Karpas-422 (cell line): ENCODE data around the gene SCNN1A. TPM values are rescaled to one million over a fixed set of nuclear protein-coding genes. Genes with fewer than 3 reads are reported as not detected.

Experiments used
- DNase-seq: peaks from one replicate; pipeline ENCODE4 v3.0.0-alpha.2; 2015
- H2AFZ ChIP-seq: fragments of 200-600 bp; sonication (generic); 2 replicates; pipeline ENCODE4 v1.6.1; 2014; ENCODE audit warnings: antibody characterized with exemption, low read length, mixed read lengths
- H3K27ac ChIP-seq: fragments of 200-600 bp; sonication (generic); 2 replicates; pipeline ENCODE4 v1.5.1; 2014; ENCODE audit warnings: mild to moderate bottlenecking, low read length, moderate library complexity
- H3K27me3 ChIP-seq: fragments of 200-600 bp; sonication (generic); 2 replicates; pipeline ENCODE4 v1.6.1; 2014; ENCODE audit warnings: low read length, mixed read lengths
- H3K36me3 ChIP-seq: fragments of 200-600 bp; sonication (generic); 2 replicates; pipeline ENCODE4 v1.6.1; 2014; ENCODE audit warnings: low read length, mixed read lengths; ENCODE audit not compliant: insufficient read depth
- H3K4me1 ChIP-seq: fragments of 200-600 bp; sonication (generic); 2 replicates; pipeline ENCODE4 v1.6.1; 2014; ENCODE audit warnings: mild to moderate bottlenecking, low read length, mixed read lengths
- H3K4me2 ChIP-seq: fragments of 200-600 bp; sonication (generic); 2 replicates; pipeline ENCODE4 v1.6.1; 2014; ENCODE audit warnings: low read length, low read depth, mild to moderate bottlenecking; ENCODE audit not compliant: poor library complexity, severe bottlenecking
- H3K4me3 ChIP-seq: fragments of 200-600 bp; sonication (generic); 2 replicates; pipeline ENCODE4 v1.5.1; 2014; ENCODE audit warnings: mild to moderate bottlenecking, antibody characterized with exemption, low read length, mixed read lengths
- H3K79me2 ChIP-seq: fragments of 200-600 bp; sonication (generic); 2 replicates; pipeline ENCODE4 v1.6.1; 2014; ENCODE audit warnings: mild to moderate bottlenecking, low read length, mixed read lengths
- H3K9ac ChIP-seq: fragments of 200-600 bp; sonication (generic); 2 replicates; pipeline ENCODE4 v1.6.0; 2014; ENCODE audit warnings: low read length
- H3K9me2 ChIP-seq: fragments of 200-600 bp; sonication (generic), shearing (Covaris generic); replicated peaks from 2 replicates; pipeline ENCODE4 v1.6.0; 2014; ENCODE audit warnings: mild to moderate bottlenecking, low read length, moderate library complexity; ENCODE audit not compliant: insufficient read depth
- H3K9me3 ChIP-seq: fragments of 300-700, 200-600 bp; sonication (generic); 2 replicates; pipeline ENCODE4 v1.6.1; 2014; ENCODE audit warnings: low read length, mixed read lengths
- H4K20me1 ChIP-seq: fragments of 200-600 bp; sonication (generic); 2 replicates; pipeline ENCODE4 v1.6.1; 2014; ENCODE audit warnings: mild to moderate bottlenecking, antibody characterized with exemption, low read length, low read depth; ENCODE audit not compliant: insufficient read depth
- total RNA-seq: library from RNA; depleted of rRNA; stranded (reverse); fragments of >200 nt; shearing (Covaris generic); gene quantifications from 2 replicates; pipeline ENCODE4 v1.2.3, GENCODE V29; 2014; ENCODE audit warnings: low replicate concordance

SCNN1A gene
- total RNA-seq, 1 experiment from 2014 or later: not detected

DNA sequence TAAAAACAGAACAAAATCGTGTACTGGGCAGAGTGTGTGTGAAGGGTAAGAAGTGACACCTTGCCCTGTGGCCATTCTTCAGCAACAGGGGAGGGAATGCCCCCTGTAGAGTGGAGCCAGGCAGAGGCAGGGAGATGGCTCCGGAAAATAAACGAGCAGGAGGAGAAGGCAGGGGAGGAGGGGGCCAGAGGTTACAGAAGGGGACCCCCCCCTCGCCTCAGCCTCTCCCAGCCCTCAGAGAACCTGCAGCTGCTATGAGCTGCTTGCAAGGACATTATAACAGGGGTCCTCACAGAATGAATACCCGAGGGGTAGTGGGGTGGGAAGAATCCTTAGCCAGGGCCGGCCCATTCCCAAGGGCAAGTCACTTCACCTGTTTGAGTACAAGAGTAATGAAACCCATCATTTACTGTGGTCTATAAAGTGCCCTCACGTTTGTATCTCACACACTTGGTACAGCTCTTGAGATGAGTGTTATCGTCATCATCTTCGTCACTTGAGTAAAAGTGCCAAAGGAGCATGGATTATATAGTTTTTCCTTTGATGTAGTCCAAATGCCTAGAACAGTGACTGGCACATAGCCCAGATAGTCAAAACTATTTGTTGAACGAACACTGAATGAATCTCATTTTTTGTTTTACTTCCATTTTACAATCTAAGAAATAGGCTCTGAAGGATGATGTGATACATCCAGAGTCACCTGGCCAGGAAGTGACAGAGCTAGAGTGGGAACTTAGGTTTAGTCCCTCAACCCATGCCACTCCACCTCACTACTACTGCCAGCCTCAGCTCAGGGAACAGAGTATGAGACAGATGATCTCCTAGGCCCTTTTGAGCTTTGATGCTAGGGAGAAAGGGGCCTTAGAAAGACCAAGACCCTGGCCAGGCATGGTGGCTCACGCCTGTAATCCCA, 14.5 kb downstream of the SCNN1A start:
- no peak overlapping the region for H3K27ac ChIP-seq

DNA sequence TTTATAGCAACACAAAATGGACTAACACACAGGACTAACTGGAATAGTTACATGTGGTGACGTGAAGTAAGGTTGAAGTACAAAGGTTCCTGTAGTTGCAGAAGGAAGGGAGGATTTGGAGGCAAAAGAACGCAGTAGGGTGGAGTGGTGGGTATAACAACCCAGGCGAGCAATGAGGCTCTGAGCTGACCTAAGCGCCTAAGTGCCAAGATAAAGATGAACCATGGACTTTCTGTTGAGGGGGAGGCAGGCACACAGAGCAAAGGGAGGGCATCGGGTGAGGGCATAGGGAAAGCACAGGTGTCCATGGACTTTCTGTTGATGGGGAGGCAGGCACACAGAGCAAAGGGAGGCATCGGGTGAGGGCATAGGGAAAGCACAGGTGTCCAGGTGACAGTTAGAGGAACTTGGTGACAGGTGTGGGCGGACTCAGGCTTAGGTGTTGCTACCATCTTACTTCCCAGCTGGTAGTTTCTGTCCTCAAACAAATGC, 15.2 kb downstream of the SCNN1A start:
- no peak overlapping the region for H3K27ac ChIP-seq
- no peak overlapping the region for H3K4me2 ChIP-seq

More for the DNA sequence above, 14.5 kb downstream of the SCNN1A start:
- no peak overlapping the region for H3K4me2 ChIP-seq
- H3K9me3 ChIP-seq: no peaks in the 10 kb centered on the region
- H3K36me3 ChIP-seq: no peaks in the 10 kb centered on the region
- no peaks in the 10 kb centered on the region for H4K20me1 ChIP-seq
- no peak for DNase-seq
- H3K4me3 ChIP-seq: no peak overlapping the region
- no peak overlapping the region for H3K9ac ChIP-seq
- H3K4me1 ChIP-seq: peaks cover 3% of the 10 kb centered on the region; the same call in 1 of the 2 replicates
- H2AFZ ChIP-seq: no peak overlapping the region
- H3K9me2 ChIP-seq: no peaks in the 10 kb centered on the region
- H3K79me2 ChIP-seq: no peaks in the 10 kb centered on the region
- H3K27me3 ChIP-seq: no peaks in the 10 kb centered on the region

DNA sequence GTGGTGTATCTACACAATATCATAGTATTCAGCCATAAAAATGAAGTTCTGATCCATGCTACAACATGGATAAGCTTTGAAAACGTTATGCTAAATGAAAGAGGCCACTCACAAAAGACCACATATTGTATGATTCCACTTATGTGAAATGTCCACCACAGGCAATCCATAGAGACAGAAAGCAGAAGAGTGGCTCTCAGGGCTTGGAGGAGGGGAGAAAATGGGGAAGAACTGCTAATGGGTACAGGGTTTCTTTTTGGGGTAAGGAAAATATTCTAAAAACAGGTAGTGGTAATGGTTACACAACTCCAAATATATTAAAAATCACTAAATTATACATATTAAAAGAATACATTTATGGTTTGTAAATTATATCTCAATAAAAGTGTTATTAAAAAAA, 16.5 kb downstream of the SCNN1A start:
- Histone ChIP-seq H3K9me3 (no peaks in the 10 kb centered on the region), H3K9me2 (no peaks in the 10 kb centered on the region), H3K79me2 (no peaks in the 10 kb centered on the region), H3K27me3 (no peaks in the 10 kb centered on the region), H3K36me3 (no peaks in the 10 kb centered on the region), H3K27ac (no peak overlapping the region), H3K4me1 (peaks cover 3% of the 10 kb centered on the region; the same call in 1 of the 2 replicates), H3K4me2 (no peak overlapping the region), H4K20me1 (no peaks in the 10 kb centered on the region), H3K9ac (no peak overlapping the region), H2AFZ (no peak overlapping the region), H3K4me3 (no peak overlapping the region)
- DNase-seq: no peak

More for the DNA sequence above, 15.2 kb downstream of the SCNN1A start:
- no peak for DNase-seq
- no peaks in the 10 kb centered on the region for H4K20me1 ChIP-seq
- no peak overlapping the region for H3K9ac ChIP-seq
- no peaks in the 10 kb centered on the region for H3K36me3 ChIP-seq
- H3K4me1 ChIP-seq: peaks cover 3% of the 10 kb centered on the region; the same call in 1 of the 2 replicates
- H3K9me2 ChIP-seq: no peaks in the 10 kb centered on the region
- H3K9me3 ChIP-seq: no peaks in the 10 kb centered on the region
- H2AFZ ChIP-seq: no peak overlapping the region
- H3K27me3 ChIP-seq: no peaks in the 10 kb centered on the region
- no peaks in the 10 kb centered on the region for H3K79me2 ChIP-seq
- no peak overlapping the region for H3K4me3 ChIP-seq

DNA sequence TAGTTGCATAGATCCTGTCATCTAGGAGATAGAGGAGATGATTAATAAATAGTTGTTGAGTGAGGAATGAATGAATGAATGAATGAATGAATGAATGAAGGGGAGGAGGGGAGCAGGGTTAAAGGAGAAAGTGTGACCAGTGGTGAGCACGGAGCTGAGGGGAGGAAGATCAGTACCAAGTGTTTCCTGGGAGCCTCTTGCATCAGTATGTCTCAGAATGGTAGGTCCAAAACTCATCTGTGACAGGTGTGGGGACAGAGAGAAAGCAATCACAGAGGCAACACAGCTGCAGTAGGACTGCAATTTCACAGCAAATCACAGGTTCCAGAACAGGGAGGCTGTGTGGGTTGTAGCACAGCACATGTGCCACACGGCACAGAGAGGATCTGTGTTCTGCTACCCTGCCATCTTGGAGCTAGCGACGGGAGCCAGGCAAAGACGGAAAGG, 19.0 kb downstream of the SCNN1A start:
- no peak overlapping the region for H3K4me2 ChIP-seq
- no peak overlapping the region for H3K9ac ChIP-seq
- no peaks in the 10 kb centered on the region for H3K9me3 ChIP-seq
- no peak overlapping the region for H2AFZ ChIP-seq
- H4K20me1 ChIP-seq: no peaks in the 10 kb centered on the region
- H3K27ac ChIP-seq: no peak overlapping the region
- H3K27me3 ChIP-seq: no peaks in the 10 kb centered on the region
- no peaks in the 10 kb centered on the region for H3K9me2 ChIP-seq
- no peak for DNase-seq
- no peaks in the 10 kb centered on the region for H3K79me2 ChIP-seq
- H3K36me3 ChIP-seq: no peaks in the 10 kb centered on the region
- no peak overlapping the region for H3K4me3 ChIP-seq
- peaks cover 3% of the 10 kb centered on the region; the same call in 1 of the 2 replicates for H3K4me1 ChIP-seq

DNA sequence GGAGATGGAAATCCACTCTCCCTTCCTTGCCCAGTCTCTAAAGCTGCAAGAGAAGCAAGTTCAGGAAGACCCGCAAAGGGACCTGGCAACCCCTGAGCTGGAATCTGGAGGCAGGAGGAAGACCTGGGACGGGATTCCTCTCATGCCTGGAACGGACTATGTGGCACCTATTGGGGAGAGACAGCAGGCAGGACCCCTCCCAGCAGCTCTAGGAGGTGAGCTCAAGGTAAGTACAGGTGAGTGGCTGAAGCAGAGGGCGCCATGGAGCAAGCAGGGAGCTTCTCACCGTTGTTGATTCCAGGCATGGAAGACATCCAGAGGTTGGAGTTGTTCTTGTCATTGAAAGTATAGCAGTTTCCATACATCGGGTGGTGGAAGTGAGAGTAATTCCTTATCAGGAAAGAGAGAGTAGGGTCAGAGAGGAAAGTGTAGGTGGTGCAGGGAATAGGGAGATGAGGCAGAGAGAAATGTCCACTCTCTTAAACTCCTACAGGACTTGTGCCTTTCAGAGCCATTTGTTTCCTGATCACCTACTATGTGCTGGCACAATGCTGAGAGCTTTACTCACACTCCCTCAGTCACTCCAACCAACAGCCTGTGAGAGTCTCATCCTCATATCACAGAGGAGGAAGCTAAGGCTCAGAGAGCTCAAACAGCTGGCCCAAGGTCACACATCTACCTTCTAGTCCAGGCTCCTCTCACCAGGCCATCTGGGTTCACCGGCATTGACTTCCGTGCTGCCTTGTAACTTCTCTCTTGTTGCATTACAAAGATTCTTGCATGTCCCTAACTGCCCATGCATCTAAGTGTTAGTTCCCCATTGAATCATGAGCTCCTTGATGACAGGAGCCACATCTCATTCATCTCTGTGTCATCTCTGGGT, 19.6 kb downstream of the SCNN1A start:
- DNase-seq: no peak
- no peak overlapping the region for H3K27ac ChIP-seq
- peaks cover 3% of the 10 kb centered on the region; the same call in 1 of the 2 replicates for H3K4me1 ChIP-seq
- H3K4me2 ChIP-seq: no peak overlapping the region
- H3K36me3 ChIP-seq: no peaks in the 10 kb centered on the region
- no peak overlapping the region for H3K4me3 ChIP-seq
- no peaks in the 10 kb centered on the region for H3K79me2 ChIP-seq
- no peak overlapping the region for H2AFZ ChIP-seq
- H3K27me3 ChIP-seq: no peaks in the 10 kb centered on the region
- no peaks in the 10 kb centered on the region for H3K9me2 ChIP-seq
- no peak overlapping the region for H3K9ac ChIP-seq
- no peaks in the 10 kb centered on the region for H4K20me1 ChIP-seq
- no peaks in the 10 kb centered on the region for H3K9me3 ChIP-seq

DNA sequence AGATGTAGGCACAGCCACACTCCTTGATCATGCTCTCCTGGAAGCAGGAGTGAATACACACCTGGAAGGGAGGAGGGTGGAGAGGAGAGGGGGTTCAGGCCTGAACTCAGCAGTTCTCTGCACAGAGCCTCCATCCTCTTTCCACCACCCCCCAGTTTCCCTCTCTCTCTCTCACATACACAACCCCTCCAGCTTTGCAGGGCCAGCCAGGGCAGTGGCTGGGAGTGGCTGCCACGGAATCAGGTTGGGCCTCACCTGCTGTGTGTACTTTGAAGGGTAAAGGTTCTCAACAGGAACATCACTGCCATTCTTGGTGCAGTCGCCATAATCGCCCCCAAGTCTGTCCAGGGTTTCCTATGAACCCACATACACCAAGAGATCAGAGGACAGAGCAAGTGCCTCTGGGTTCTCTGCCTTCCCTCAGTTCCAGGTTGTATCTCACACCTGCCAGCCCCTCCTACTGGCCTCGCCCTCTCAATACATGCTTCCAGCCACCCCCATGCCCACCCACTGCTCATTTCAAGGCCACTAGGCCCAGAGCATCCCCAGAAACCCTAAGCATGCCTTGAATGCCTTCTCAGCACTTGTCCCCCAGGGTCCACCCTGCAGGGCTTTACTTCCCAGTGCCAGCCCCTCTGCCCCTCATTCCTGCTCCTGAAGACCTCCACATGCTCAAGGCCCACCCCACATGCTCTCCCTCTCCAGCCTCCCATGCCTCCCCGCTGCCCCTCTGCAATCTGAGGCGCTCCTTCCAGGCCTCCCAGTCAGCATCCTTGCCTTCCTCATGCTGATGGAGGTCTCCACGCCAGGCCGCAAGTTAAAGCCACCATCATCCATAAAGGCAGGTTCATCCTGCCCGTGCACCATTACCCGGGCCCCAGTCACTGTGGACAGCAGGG, 20.6 kb downstream of the SCNN1A start:
- no peak overlapping the region for H3K27ac ChIP-seq
- H4K20me1 ChIP-seq: no peaks in the 10 kb centered on the region
- no peaks in the 10 kb centered on the region for H3K9me3 ChIP-seq
- no peak overlapping the region for H2AFZ ChIP-seq
- no peak overlapping the region for H3K4me2 ChIP-seq
- H3K4me3 ChIP-seq: no peak overlapping the region
- no peak overlapping the region for H3K9ac ChIP-seq
- no peaks in the 10 kb centered on the region for H3K79me2 ChIP-seq
- H3K27me3 ChIP-seq: no peaks in the 10 kb centered on the region
- H3K9me2 ChIP-seq: no peaks in the 10 kb centered on the region
- no peaks in the 10 kb centered on the region for H3K4me1 ChIP-seq
- no peaks in the 10 kb centered on the region for H3K36me3 ChIP-seq
- DNase-seq: no peak

DNA sequence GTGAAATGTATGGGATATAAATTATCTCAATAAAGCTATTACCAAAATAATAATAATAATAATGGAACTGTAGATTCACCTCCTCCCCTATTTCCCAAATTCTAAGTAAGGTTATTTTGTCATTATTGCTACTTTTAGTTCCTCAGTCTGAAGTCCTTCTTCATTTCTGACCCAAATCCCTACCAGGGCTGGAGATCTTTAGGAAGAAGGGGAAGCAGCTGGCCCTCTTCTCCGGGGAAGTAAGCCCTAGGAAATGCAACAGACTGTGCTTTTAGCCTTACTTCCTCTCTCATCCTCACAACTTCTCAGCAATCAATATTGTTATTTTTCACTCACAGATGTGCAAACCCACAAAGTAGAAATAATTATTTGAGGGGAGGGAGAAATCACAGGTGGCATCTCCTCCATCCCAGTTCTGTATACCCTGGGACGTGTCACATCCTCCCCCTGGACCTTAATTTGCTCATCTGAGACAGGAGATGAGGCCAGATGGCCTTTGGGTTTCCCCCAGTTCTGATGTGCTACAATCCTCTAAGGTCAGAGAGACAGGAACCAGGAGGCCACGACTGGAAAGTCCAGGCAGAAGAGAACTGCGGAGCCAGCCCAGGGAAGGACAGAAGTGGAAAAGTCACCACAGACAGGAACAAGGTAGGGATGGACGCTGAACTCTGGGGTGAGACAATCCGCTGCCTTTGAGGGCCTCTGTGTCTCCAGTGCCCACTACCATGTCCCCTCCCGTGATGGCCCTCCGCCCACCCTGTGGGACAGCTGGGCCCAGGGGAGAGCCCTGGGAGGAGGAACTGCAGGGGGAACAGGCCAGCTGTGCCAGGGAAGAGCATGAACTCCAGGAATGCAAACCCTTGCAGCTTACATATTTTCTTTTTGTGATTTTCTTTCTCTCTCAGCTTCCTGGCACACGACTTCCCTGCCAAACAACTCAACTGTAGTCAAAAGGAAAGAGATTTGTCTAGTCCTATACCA, 22.9 kb downstream of the SCNN1A start:
- Histone ChIP-seq H3K27ac (no peak overlapping the region), H3K27me3 (no peaks in the 10 kb centered on the region), H3K36me3 (no peaks in the 10 kb centered on the region), H3K4me2 (no peak overlapping the region), H2AFZ (no peak overlapping the region), H3K9me2 (no peaks in the 10 kb centered on the region), H3K4me1 (no peaks in the 10 kb centered on the region), H3K9me3 (no peaks in the 10 kb centered on the region), H3K79me2 (no peaks in the 10 kb centered on the region), H3K4me3 (no peak overlapping the region), H3K9ac (no peak overlapping the region), H4K20me1 (no peaks in the 10 kb centered on the region)
- no peak for DNase-seq
